SIG-M5 treated with dmso at 0.1 percent for 504 hours (cell line): ENCODE measurements around the gene AATK.

Experiments
- DNase-seq: peaks from one replicate; lab custom pipeline; 2025; ENCODE audit not compliant: unreplicated experiment; lab: John Stamatoyannopoulos, UW

AATK gene

GRCh38 chr17:81197409-81197795, 31.4 kb upstream of the AATK start:
- no peak for DNase-seq

DNA sequence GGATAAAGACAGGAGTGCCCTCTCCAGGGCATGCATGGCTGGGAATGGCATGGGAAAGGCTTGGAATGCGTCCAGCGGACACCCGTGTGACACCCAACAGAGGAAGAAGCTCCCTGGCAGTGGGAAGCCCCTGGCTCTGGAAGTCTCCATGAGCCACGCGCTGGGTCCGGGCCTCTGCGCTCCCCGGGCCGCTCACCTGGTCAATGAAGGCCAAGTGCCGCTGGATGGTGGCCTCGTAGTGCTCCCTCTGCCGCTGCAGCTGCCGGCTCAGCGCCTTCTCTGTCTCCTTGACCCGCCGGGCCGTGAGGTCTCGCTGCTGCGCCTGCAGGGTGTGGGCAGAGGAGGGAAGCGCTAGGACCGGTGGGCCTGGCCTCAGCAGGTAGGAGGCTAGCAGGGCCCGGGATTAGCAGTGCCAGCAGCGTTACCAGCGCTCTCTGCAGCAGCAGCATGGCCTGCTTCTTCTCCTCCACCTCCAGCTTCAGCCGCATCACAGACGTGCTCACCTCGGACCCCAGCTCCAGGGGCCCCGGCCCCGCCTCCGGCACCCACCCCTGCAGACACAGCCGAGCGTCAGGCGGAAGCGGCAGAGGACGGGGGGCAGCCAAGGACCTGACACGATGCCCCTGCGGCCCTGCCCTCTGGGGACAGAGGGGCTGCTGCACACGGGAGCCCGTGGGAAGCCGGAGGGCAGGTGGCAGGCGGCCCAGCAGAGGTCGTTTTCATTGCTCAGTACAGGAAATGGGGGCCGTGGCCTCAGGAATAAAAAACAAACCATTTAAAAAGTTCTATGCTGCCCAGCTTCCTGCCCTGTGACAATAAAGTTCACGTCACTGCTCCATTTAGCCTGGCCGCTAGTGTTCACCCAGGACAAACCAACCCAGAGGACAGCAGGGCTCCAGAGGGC, 30.7 kb upstream of the AATK start:
- no peak for DNase-seq

DNA sequence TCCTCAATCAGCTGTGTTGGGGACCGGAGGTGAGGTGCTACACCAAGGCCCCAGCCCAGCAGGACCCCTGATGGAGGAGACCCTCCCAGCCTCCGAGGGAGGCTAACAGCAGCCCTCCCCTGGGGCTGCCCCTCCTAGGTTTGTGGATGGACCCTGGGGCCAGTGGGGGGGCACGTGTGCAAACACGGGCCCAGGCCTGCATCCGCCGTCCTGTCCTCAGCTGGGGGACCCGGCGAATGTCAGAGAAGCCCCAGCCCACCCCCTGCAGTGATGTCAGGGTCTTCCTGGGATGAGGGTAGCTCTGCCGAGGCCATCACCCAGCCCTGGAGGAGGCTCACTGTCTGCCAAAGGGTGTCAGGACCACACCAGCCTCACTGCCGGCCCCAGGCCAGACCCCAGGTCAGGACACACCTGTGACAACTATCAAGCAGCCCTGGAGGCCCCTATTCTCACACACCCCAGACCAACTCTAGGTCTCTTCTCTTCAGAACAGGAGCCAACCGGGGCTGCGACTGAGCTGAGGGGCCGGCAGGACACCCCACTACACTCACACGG, 30.0 kb upstream of the AATK start:
- DNase-seq = no peak

GRCh38 chr17:81194941-81195901, 29.2 kb upstream of the AATK start:
- DNase-seq = no peak

DNA sequence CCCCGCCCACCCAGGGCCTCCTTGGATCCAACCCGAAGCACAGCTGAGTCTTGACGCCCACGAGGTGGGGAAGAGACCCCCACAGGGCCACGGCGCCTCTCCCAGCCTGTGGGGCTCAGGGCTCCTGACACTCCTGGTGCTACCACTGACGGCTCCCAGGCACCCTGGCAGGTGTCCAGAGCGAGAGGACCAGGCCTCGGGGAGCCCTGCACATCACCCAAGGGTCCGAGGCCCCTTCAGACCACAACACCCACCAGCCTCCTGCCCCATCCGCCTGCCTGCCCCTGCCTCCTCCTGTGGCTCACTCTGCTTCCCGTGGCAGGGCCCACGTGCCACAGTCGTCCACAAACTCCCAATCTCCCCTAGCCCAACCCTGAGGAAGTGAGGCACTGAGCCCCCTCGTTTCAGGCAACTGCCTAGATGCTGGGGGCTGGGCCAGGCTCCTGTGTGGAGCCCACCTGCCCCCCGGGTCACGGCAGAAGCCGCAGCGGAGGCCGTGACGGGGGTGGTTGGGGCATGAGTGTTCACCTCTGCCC, 28.3 kb upstream of the AATK start:
- DNase-seq = no peak

- DNase-seq = no peak
Observed at GRCh38 chr17:81193470-81194224, 27.6 kb upstream of the AATK start.

- no peak for DNase-seq
Observed at GRCh38 chr17:81193051-81193410, 27.0 kb upstream of the AATK start.

GRCh38 chr17:81192386-81193050, 26.5 kb upstream of the AATK start:
- DNase-seq = no peak

DNA sequence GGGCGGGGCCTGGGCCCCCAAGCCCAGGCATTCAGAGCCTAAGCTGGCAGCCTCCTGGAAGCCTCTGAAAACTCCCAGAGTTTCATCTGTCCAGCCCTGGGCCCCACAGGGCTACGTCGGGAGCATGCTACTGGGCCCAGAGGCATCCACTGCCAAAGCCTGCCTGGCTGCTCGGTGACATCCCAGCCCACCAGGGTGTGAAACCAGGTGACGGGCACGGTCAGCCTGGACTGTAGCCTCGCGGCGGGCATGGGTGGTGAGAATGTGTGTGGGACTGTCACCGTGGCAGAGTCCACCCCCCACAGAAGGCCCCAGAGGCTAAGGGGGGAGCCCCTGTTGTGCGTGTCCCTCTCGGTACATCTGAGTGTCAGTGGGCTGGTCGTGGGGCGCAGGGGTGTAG, 25.6 kb upstream of the AATK start:
- DNase-seq = no peak

- no peak for DNase-seq
Observed at GRCh38 chr17:81191116-81191515, 25.1 kb upstream of the AATK start.

DNA sequence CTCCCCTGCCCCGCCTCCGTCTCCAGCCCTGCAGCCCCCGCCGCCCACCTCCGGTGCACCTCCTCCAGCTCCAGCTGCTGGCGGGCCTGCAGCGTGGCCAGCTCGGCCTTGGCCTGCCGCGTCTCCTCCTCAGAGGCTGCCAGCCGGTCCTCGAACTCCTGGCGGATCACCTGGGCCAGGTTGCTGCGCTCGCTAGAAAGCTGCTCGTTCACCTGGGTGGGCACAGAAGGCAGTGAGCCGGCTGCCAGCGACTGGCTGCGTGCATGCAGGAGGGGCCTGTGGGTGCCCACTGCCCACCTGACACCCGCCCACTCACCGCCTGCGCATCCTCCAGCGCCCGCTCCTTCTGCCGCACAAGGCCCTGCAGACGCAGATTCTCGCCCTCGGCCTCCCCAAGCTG, 24.6 kb upstream of the AATK start:
- no peak for DNase-seq

DNA sequence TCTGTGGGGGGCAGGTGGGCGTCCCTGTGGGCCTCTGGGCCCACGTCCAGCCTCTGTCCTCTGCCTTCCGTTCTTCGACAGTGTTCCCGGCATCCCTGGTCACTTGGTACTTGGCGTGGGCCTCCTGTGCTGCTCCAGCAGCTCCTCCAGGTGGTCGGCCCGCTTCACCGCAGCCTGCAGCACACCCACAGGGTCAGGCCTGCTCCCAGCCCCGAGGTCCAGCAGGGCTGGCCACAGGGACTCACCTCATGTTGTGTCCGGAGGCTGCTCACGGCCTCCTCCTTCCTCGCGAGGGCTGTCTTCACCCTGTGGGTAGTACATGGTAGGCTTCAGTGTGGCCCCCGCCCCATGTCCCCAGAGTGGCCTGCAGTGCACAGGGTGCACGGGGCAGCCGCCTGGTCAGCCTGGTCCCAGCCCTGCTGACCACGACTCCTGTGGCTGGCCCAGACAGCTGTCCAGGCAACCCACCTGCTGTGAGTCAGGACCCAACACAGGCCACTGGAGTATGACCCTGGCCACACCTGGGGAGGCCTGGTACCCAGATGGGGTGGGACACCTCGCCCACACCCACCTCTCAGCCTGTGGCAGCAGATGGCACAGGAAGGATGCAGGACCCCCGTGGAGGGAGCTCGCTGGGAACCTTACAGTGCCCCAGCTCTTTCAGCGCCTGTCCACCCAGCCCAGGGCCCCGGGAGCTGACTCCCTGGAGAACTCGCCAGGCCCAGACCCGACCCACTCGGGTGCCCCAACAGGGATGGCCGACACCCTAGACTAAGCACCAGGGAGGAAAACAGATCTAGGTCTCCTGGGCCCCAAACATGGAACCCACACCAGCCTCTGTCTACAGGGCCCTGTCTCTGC, 23.9 kb upstream of the AATK start:
- no peak for DNase-seq

DNA sequence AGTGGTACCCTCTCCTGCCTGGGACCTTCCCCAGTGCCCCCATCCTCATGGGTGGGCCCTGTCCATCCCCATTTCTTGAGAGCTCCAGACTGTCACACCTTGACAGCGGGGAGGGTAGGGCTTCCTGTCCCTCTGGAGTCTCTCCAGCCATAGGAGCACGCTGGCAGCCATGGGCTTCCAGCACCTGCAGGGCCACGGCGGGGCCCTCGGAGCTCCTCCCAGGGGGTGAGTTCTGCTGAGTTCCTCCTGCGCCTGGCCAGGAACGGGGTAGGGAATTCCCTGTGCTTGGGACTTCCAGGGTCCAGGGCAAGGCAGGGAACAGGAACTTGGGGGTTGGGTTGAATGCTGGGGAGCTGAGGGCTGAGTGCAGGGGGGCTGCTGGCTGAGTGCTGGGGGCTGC, 23.0 kb upstream of the AATK start:
- DNase-seq = no peak

DNA sequence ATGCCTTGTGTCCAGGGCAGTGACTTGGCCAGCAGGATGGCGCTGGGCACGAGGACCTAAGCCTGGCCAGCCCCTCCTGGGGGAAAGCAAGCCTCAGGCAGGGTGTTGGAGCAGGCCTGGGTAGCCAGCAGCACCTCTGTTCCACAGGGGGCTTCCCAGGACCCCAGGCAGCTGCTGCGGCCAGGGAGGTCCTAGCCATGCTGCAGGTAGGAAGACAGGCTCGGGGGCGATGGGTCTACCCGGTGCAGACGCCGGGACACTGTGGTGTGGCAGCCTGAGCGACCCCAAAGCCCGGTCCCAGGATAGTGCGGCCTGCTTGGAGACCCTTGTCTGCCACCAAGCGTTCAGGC, 22.4 kb upstream of the AATK start:
- no peak for DNase-seq

DNA sequence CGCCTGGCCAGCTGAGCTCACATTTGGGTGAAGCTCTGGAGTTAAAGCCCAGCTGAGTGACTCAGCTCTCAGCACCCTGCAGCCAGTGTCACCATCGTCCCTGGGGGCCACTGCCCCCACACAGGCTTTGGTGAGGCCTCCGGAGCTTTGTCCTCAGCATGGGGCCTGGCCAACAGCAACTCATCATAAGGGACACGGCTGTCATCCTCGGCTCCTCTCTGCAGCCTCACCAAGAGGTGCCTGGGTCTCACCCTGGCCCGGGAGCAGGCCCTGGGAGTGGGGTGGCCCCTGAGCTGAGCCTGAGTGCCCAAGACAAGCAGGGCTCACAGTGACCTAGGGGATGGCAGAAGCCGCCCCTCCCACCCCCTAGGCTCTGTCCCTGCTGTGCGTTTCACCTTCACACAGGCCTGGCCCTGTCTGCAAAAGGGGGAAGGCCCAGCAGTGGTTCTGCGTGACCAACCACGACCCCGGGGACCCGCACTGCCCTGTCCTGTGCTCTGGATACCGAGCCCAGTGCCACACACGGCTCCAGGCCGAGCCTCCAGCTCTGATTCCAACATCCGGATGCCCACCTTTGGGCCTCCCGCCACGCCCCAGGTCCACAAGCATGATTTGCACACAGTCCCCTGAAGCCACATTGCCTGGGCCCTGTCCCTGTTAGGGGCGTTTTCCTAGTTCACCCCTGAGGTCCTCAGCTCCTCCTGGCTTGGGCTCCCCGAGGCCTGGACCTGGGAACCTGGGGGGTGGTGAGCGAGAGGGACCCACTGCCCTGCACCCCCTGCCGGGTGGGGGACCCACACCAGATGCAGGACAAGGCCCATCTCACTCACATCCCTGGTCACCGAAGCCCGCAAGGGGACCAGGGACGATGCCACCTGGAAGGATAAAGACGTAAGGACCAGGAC, 21.8 kb upstream of the AATK start:
- no peak for DNase-seq

DNA sequence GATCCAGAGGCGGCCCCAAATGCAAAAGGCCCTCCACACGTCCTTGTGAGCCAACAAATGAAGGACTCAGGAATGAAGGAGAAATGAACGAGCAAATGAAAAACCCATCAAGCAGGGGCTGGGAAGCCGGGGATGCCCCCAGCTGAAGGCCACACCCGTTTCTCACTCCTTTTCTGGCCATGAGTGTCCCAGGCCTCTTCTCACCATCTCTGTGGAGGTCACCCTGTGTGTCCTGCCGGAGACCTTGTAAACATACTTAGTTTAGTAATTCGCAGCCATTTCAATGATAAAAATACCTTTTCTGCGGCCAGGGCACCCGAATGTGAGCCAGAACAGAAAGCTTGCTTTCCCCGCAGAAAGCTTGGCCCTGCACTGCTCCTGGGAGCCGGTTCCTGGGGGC, 21.1 kb upstream of the AATK start:
- DNase-seq = no peak

DNA sequence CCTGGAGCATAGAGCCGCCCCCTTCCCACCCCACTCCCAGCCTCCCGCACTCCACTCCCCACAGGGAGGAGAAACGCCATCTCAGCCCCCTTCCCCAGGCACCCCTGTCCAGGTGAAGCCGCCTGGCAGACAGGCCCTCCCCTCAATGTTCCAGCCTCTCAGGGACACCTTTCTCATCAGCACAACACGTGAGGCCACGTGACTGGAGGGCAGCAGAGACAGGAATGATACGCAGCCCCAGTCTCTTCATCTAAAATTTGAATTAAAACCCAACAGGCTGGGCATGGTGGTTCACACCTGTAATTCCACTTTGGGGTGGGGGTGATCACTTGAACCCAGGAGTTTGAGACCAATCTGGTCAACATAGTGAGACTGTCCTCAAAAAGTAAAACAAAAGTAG, 20.2 kb upstream of the AATK start:
- DNase-seq = no peak

DNA sequence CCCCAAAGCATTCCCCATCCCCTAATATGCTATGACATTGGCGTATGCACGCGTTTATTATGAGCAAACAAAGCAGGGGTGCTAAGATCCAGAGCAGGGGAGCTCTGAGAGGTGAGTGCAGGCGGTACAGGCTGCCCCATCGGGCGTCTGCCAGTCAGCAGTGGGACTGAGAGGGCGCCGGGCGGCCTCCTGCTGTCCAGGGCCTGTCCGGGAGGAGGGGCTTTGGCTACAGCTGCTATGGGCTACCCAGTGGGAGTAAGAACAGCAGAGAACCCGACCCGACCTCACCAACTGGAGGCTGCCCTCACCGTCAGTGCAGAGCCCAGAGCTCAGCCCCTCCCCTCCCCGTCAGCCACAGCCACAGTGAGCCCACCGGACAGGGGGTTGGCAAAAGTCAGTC, 18.5 kb upstream of the AATK start:
- no peak for DNase-seq
